K562 (cell line): ENCODE measurements around the gene PDE6G. TPM values are rescaled to one million over a fixed set of nuclear protein-coding genes. Genes with fewer than 3 reads are reported as not detected.

Experiments used
- ATAC-seq: fragments of 200-7000 bp; cut with Tn5 transposase; 3 replicates; pipeline ENCODE4 v1.9.1; 2020; ENCODE audit warnings: moderate library complexity
- BruUV-seq: library from RNA; stranded (reverse); fragments of 400-500 nt; replicated peaks from 2 replicates; lab custom pipeline; 2021; lab: Mats Ljungman, UMichigan
- CTCF ChIA-PET: fragments of 300-600 bp; formaldehyde crosslinking; extraction: SDS; loops from one replicate; lab custom pipeline; 2021; ENCODE audit warnings: low intra/inter-chr PET ratio; lab: Yijun Ruan, JAX
- POLR2A ChIA-PET: fragments of 300-600, 350-650 bp; sonication (Branson Sonifier 250); formaldehyde crosslinking; extraction: SDS; loops from one replicate; lab custom pipeline; 2021; ENCODE audit warnings: antibody characterized with exemption, inconsistent platforms; lab: Yijun Ruan, JAX
- DNase-seq, 4 experiments: peaks; one replicate each; pipeline versions ENCODE4 v3.0.0 to v3.0.0-alpha.2; 2011 to 2018; ENCODE audit warnings: low spot score in 3 of 4, mixed read lengths in 3 of 4; ENCODE audit errors: extremely low read depth in 1 of 4
- FAIRE-seq: peaks from 2 replicates; lab custom pipeline; 2011; peaks lifted over from hg19 to GRCh38; lab: Jason Lieb, UNC
- H2AFZ ChIP-seq: 2 replicates; pipeline ENCODE4 v1.6.0; 2011; ENCODE audit warnings: low read depth, low read length, control low read depth, inconsistent platforms
- H3K27ac ChIP-seq: fragments of 200-600 bp; 3 replicates; pipeline ENCODE4 v1.8.0; 2011; ENCODE audit warnings: low read depth, mild to moderate bottlenecking, control low read depth, inconsistent platforms, low read length, moderate library complexity, mixed read lengths; ENCODE audit errors: extremely low read depth
- H3K27me3 ChIP-seq, 2 experiments: fragments of 300-600 bp in 1 of 2; 2 replicates in 1 of 2; 3 replicates in 1 of 2; pipeline versions ENCODE4 v1.6.0 to v1.8.0; 2011; ENCODE audit warnings: inconsistent platforms in 2 of 2, low read length in 2 of 2, mild to moderate bottlenecking in 1 of 2, mixed read lengths in 1 of 2, moderate library complexity in 1 of 2; ENCODE audit not compliant: control insufficient read depth in 2 of 2, insufficient read depth in 2 of 2
- H3K36me3 ChIP-seq: fragments of 300-600 bp; 3 replicates; pipeline ENCODE4 v1.8.0; 2011; ENCODE audit warnings: mild to moderate bottlenecking, low read length, inconsistent platforms; ENCODE audit not compliant: control insufficient read depth, insufficient read depth
- H3K4me1 ChIP-seq, 2 experiments: fragments of 200-600 bp in 1 of 2; replicated peaks in 1 of 2; 2 replicates in 1 of 2; 3 replicates in 1 of 2; pipeline versions ENCODE4 v1.5.1 to v1.8.0; 2011; ENCODE audit warnings: inconsistent platforms in 2 of 2, low read length in 2 of 2, mild to moderate bottlenecking in 1 of 2, mixed read lengths in 1 of 2, moderate library complexity in 1 of 2; ENCODE audit not compliant: control insufficient read depth in 2 of 2, insufficient read depth in 2 of 2
- H3K4me2 ChIP-seq: 2 replicates; pipeline ENCODE4 v1.6.1; 2011; ENCODE audit warnings: low read length, control low read depth, inconsistent platforms, mixed read lengths; ENCODE audit not compliant: insufficient read depth
- H3K4me3 ChIP-seq: fragments of 200-600 bp; sonication (generic), shearing (Covaris generic); 2 replicates; pipeline ENCODE4 v1.5.1; 2016; ENCODE audit warnings: control low read depth, inconsistent platforms
- H3K79me2 ChIP-seq: fragments of 200-600 bp; 3 replicates; pipeline ENCODE4 v1.8.0; 2011; ENCODE audit warnings: low read length, inconsistent platforms; ENCODE audit not compliant: control insufficient read depth, insufficient read depth
- H3K9ac ChIP-seq, 2 experiments: 2 replicates each; pipeline versions ENCODE4 v1.6.0 to v1.6.1; 2011; ENCODE audit warnings: low read depth in 2 of 2, low read length in 2 of 2, control low read depth in 1 of 2, inconsistent platforms in 1 of 2, mild to moderate bottlenecking in 1 of 2, mixed read lengths in 1 of 2; ENCODE audit not compliant: insufficient read depth in 1 of 2
- H3K9me1 ChIP-seq: one replicate; pipeline ENCODE4 v1.6.0; 2011; ENCODE audit warnings: inconsistent platforms, mild to moderate bottlenecking, low read length, moderate library complexity; ENCODE audit not compliant: control insufficient read depth, insufficient read depth
- H3K9me3 ChIP-seq: replicated peaks from 2 replicates; pipeline ENCODE4 v1.5.1; 2011; ENCODE audit warnings: low read depth, low read length, inconsistent platforms; ENCODE audit not compliant: control insufficient read depth, insufficient read depth
- H4K20me1 ChIP-seq: replicated peaks from 2 replicates; pipeline ENCODE4 v1.6.1; 2011; ENCODE audit warnings: low read length, inconsistent platforms, mixed read lengths; ENCODE audit not compliant: control insufficient read depth, insufficient read depth
- KDM5B ChIP-seq: fragments of 200-600 bp; sonication (generic); IDR thresholded peaks from 2 replicates; pipeline ENCODE4 v1.6.1; 2012; ENCODE audit warnings: low read depth, mild to moderate bottlenecking, moderate library complexity, low read length, control low read depth, inconsistent platforms; ENCODE audit not compliant: insufficient replicate concordance
- MCM5 ChIP-seq: fragments of 450-650 bp; IDR thresholded peaks from 2 replicates; pipeline ENCODE4 v1.6.1; 2016; ENCODE audit warnings: low read depth
- RFX1 ChIP-seq: fragments of 450-650 bp; IDR thresholded peaks from 2 replicates; pipeline ENCODE4 v1.6.1; 2016; ENCODE audit warnings: mild to moderate bottlenecking, moderate library complexity
- SAFB ChIP-seq: fragments of 200-400 bp; formaldehyde crosslinking; IDR thresholded peaks from 2 replicates; pipeline ENCODE4 v1.6.1; 2017; ENCODE audit warnings: low read depth, low read length, borderline replicate concordance
- STAT5B ChIP-seq: fragments of 250-450 bp; sonication (Bioruptor Pico); IDR thresholded peaks from 2 replicates; pipeline ENCODE4 v1.8.0; 2021; ENCODE audit warnings: mild to moderate bottlenecking, inconsistent platforms
- XRCC4 ChIP-seq: IDR thresholded peaks from one replicate; pipeline ENCODE4 v1.6.1; 2011; ENCODE audit not compliant: insufficient read depth, insufficient read length; ENCODE audit errors: extremely low read depth
- WGBS: fragments of 100-300 bp; shearing (Covaris generic); methylation state at CpG from one replicate; pipeline ENCODE4 v1.1.6; 2016; ENCODE audit warnings: low coverage, mixed read lengths; ENCODE audit not compliant: insufficient coverage; ENCODE audit errors: missing lambda C conversion rate; 5-methylcytosine and 5-hydroxymethylcytosine counted together
- in situ Hi-C: fragments of 300-500 bp; cut with MboI; formaldehyde crosslinking; loops from 4 replicates; pipeline ENCODE4 v1.15.0; 2018; ENCODE audit warnings: inconsistent platforms, mixed read lengths
- intact Hi-C: fragments of 100-400 bp; cut with micrococcal nuclease; formaldehyde crosslinking; loops from 2 replicates; pipeline ENCODE4 v1.14.2; 2022
- polyA plus RNA-seq, 8 experiments: library from polyadenylated mRNA; depleted of rRNA in 4 of 8; stranded (reverse) in 5 of 8; unstranded in 3 of 8; fragments of >200 nt; fragmentation: Nextera tagmentation in 2 of 8; fragmentation: Illumina TruSeq in 1 of 8; extraction: Ambion mirVana in 2 of 8; extraction: Trizol in 1 of 8; gene quantifications; 2 replicates each; pipeline versions ENCODE4 v1.2.1 to v1.2.3, GENCODE V29; 2011 to 2014; ENCODE audit warnings: inconsistent platforms in 1 of 8, missing spikeins in 1 of 8
- total RNA-seq, 7 experiments: library from RNA; depleted of rRNA in 6 of 7; stranded (reverse); fragments of >200 nt in 6 of 7; fragmentation: Illumina TruSeq in 2 of 7; extraction: Trizol in 2 of 7; gene quantifications; 2 replicates each; pipeline versions ENCODE4 v1.2.1 to v1.2.3, GENCODE V29; 2011 to 2021; ENCODE audit warnings: low replicate concordance in 1 of 7
- TF ChIP-seq, protein P1 (sequence below): sonication (generic); formaldehyde crosslinking; IDR thresholded peaks from 2 replicates; pipeline ENCODE4 v1.8.0; 2022; ENCODE audit warnings: missing genetic modification reagents, mild to moderate bottlenecking, borderline replicate concordance

The PDE6G gene
- total and polyA plus RNA-seq, 9 of the 15 experiments (the other 6 are each of a cell fraction or from before 2014, with no cell fraction given) = 0.14 to 0.59 TPM; not detected in 7

GRCh38 chr17:81662002-81662401, 5.7 kb upstream of the PDE6G start:
- no peak for FAIRE-seq
- BruUV-seq = no TSS peak
- no peak overlapping the region; the same call in 1 of the 2 replicates for H2AFZ ChIP-seq
- in situ Hi-C loops = no loop called here
- H4K20me1 ChIP-seq = no peaks in the 10 kb centered on the region
- H3K27me3 ChIP-seq = no peaks in the 10 kb centered on the region
- ATAC-seq = no peak
- H3K36me3 ChIP-seq = peaks cover 17% of the 10 kb centered on the region; the same call in 1 of the 3 replicates
- H3K9me3 ChIP-seq = no peaks in the 10 kb centered on the region
- peaks cover 29 to 43% of the 10 kb centered on the region in 2 experiments for H3K4me1 ChIP-seq
- ChIA-PET CTCF (no interaction called here), POLR2A (interaction anchor here (0.6 to 2.3 kb wide), 7 partner anchors 13 to 1189 kb away, joined by 3 to 8 read pairs (median 3); partner anchors contain the start of genes ARL16 and HGS)
- 90% methylated on average over 4 of the region's 4 CpGs for WGBS
- H3K9me1 ChIP-seq = no peaks in the 10 kb centered on the region
- no peak overlapping the region for H3K4me3 ChIP-seq
- no peak overlapping the region for H3K27ac ChIP-seq
- H3K9ac ChIP-seq = no peak overlapping the region
- peaks cover 30% of the 10 kb centered on the region for H3K79me2 ChIP-seq
- DNase-seq = no peak
- TF ChIP-seq KDM5B (no peak), STAT5B (CRISPR knock-in tag) (no peak)
- intact Hi-C loops = no loop called here
- H3K4me2 ChIP-seq = no peak overlapping the region

DNA sequence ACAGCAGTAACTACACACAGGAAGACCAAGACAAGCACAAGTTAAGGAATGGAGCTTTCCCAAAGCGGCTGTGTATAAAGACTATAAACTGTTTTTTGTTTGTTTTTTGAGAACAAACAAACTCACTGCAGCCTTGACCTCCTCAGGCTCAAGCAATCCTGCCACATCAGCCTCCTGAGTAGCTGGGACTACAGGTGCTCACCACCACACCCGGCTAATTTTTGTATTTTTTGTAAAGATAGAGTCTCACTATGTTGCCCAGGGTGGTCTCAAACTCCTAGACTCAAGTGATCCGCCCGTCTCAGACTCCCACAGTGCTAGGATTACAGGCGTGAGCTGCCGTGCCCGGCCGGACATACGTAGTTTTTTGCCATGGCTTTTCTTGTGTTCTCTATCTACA, 4.1 kb upstream of the PDE6G start:
- no peaks in the 10 kb centered on the region for H3K27me3 ChIP-seq
- TF ChIP-seq SAFB (no peak), RFX1 (no peak), MCM5 (no peak), XRCC4 (no peak)
- TF ChIP-seq, protein P1, sequence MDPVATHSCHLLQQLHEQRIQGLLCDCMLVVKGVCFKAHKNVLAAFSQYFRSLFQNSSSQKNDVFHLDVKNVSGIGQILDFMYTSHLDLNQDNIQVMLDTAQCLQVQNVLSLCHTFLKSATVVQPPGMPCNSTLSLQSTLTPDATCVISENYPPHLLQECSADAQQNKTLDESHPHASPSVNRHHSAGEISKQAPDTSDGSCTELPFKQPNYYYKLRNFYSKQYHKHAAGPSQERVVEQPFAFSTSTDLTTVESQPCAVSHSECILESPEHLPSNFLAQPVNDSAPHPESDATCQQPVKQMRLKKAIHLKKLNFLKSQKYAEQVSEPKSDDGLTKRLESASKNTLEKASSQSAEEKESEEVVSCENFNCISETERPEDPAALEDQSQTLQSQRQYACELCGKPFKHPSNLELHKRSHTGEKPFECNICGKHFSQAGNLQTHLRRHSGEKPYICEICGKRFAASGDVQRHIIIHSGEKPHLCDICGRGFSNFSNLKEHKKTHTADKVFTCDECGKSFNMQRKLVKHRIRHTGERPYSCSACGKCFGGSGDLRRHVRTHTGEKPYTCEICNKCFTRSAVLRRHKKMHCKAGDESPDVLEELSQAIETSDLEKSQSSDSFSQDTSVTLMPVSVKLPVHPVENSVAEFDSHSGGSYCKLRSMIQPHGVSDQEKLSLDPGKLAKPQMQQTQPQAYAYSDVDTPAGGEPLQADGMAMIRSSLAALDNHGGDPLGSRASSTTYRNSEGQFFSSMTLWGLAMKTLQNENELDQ = no peak
- TF ChIP-seq, all 486 proteins: peak for 0
- Histone ChIP-seq H2AFZ (no peak overlapping the region), H3K4me3 (no peak overlapping the region), H3K79me2 (peaks cover 14% of the 10 kb centered on the region), H3K9ac (no peak overlapping the region), H4K20me1 (no peaks in the 10 kb centered on the region), H3K9me3 (no peaks in the 10 kb centered on the region), H3K4me2 (no peak overlapping the region), H3K27ac (no peak overlapping the region), H3K36me3 (peaks cover 14% of the 10 kb centered on the region; the same call in 1 of the 3 replicates), H3K4me1 (peaks cover 25 to 42% of the 10 kb centered on the region in 2 experiments), H3K9me1 (no peaks in the 10 kb centered on the region)
- no TSS peak for BruUV-seq
- intact Hi-C loops = no loop called here
- ChIA-PET POLR2A (interaction anchor here (1.2 to 1.6 kb wide), 2 partner anchors 21 to 24 kb away, joined by 3 to 6 read pairs; partner anchors contain the start of genes ARL16 and HGS), CTCF (no interaction called here)
- no peak for ATAC-seq
- no peak for FAIRE-seq
- in situ Hi-C loops = no loop called here
- 76% methylated on average over 9 of the region's 9 CpGs for WGBS
- no peak for DNase-seq
